Renal pelvis (tissue), 12 donors: ENCODE measurements around the gene PDK2. TPM values are rescaled to one million over a fixed set of nuclear protein-coding genes. Genes with fewer than 3 reads are reported as not detected.

Experiments used
- DNase-seq: peaks from one replicate; pipeline ENCODE4 v3.0.0-alpha.2; 2013
- long read RNA-seq, 16 experiments: transcript quantifications; one replicate each; lab custom pipeline, GENCODE V29; 2026
- polyA plus RNA-seq, 3 donors: library from polyadenylated mRNA; unstranded; fragments of 120-200 nt; gene quantifications; one replicate each; pipeline ENCODE4 v1.2.1, GENCODE V29; 2013; ENCODE audit not compliant: insufficient read length in 3 of 3

The PDK2 gene
- polyA plus RNA-seq: 100 to 1,000 TPM; 125 to 135 (median 129) TPM
- long read RNA-seq, donor 1, transcript PDK2-203 (11 exons, 3,440 nt): major isoform, 17 of 35 reads
- long read RNA-seq, donor 1, transcript PDK2-206 (4 exons, 865 nt): minor isoform, 10 of 35 reads
- long read RNA-seq, donor 1, partial matches to known transcripts: 5 of 35 reads
- long read RNA-seq, donor 1, other reads (novel, unspliced or antisense): 0 of 35 reads
- long read RNA-seq, donor 2, transcript PDK2-206 (4 exons, 865 nt): minor isoform, 6 of 59 reads
- long read RNA-seq, donor 2, transcript PDK2-203 (11 exons, 3,440 nt): major isoform, 45 of 59 reads
- long read RNA-seq, donor 2, partial matches to known transcripts: 5 of 59 reads
- long read RNA-seq, donor 2, other reads (novel, unspliced or antisense): 0 of 59 reads
- long read RNA-seq, donor 3, transcript PDK2-203 (11 exons, 3,440 nt): major isoform, 20 of 97 reads
- long read RNA-seq, donor 3, transcript PDK2-206 (4 exons, 865 nt): major isoform, 20 of 97 reads
- long read RNA-seq, donor 3, partial matches to known transcripts: 54 of 97 reads
- long read RNA-seq, donor 3, other reads (novel, unspliced or antisense): 0 of 97 reads
- long read RNA-seq, donor 4, transcript PDK2-203 (11 exons, 3,440 nt): major isoform, 28 of 85 reads
- long read RNA-seq, donor 4, transcript PDK2-206 (4 exons, 865 nt): minor isoform, 14 of 85 reads
- long read RNA-seq, donor 4, partial matches to known transcripts: 43 of 85 reads
- long read RNA-seq, donor 4, other reads (novel, unspliced or antisense): 0 of 85 reads
- long read RNA-seq, donor 5, transcript PDK2-203 (11 exons, 3,440 nt): minor isoform, 6 of 25 reads
- long read RNA-seq, donor 5, transcript PDK2-206 (4 exons, 865 nt): major isoform, 9 of 25 reads
- long read RNA-seq, donor 5, partial matches to known transcripts: 10 of 25 reads
- long read RNA-seq, donor 5, other reads (novel, unspliced or antisense): 0 of 25 reads
- long read RNA-seq, donor 6, transcript PDK2-206 (4 exons, 865 nt): minor isoform, 10 of 1,149 reads
- long read RNA-seq, donor 6, transcript PDK2-203 (11 exons, 3,440 nt): major isoform, 18 of 1,149 reads
- long read RNA-seq, donor 6, partial matches to known transcripts: 1,121 of 1,149 reads
- long read RNA-seq, donor 6, other reads (novel, unspliced or antisense): 0 of 1,149 reads
- long read RNA-seq, donor 7, transcript PDK2-203 (11 exons, 3,440 nt): major isoform, 25 of 79 reads
- long read RNA-seq, donor 7, transcript PDK2-206 (4 exons, 865 nt): minor isoform, 15 of 79 reads
- long read RNA-seq, donor 7, partial matches to known transcripts: 37 of 79 reads
- long read RNA-seq, donor 7, other reads (novel, unspliced or antisense): 0 of 79 reads
- long read RNA-seq, donor 8, transcript PDK2-203 (11 exons, 3,440 nt): major isoform, 8 of 14 reads
- long read RNA-seq, donor 8, transcript PDK2-206 (4 exons, 865 nt): minor isoform, 5 of 14 reads
- long read RNA-seq, donor 8, partial matches to known transcripts: 0 of 14 reads
- long read RNA-seq, donor 8, other reads (novel, unspliced or antisense): 0 of 14 reads
- long read RNA-seq, donor 9, transcript PDK2-206 (4 exons, 865 nt): minor isoform, 9 of 62 reads
- long read RNA-seq, donor 9, transcript PDK2-203 (11 exons, 3,440 nt): major isoform, 32 of 62 reads
- long read RNA-seq, donor 9, partial matches to known transcripts: 19 of 62 reads
- long read RNA-seq, donor 9, other reads (novel, unspliced or antisense): 0 of 62 reads
- long read RNA-seq, donor 10, transcript PDK2-203 (11 exons, 3,440 nt): minor isoform, 15 of 45 reads
- long read RNA-seq, donor 10, transcript PDK2-206 (4 exons, 865 nt): major isoform, 18 of 45 reads
- long read RNA-seq, donor 10, partial matches to known transcripts: 10 of 45 reads
- long read RNA-seq, donor 10, other reads (novel, unspliced or antisense): 0 of 45 reads
- long read RNA-seq, donor 11, transcript PDK2-203 (11 exons, 3,440 nt): major isoform, 16 of 98 reads
- long read RNA-seq, donor 11, transcript PDK2-206 (4 exons, 865 nt): minor isoform, 15 of 98 reads
- long read RNA-seq, donor 11, partial matches to known transcripts: 65 of 98 reads
- long read RNA-seq, donor 11, other reads (novel, unspliced or antisense): 0 of 98 reads
- long read RNA-seq, donor 12, transcript PDK2-203 (11 exons, 3,440 nt): major isoform, 50 of 80 reads
- long read RNA-seq, donor 12, transcript PDK2-206 (4 exons, 865 nt): minor isoform, 14 of 80 reads
- long read RNA-seq, donor 12, partial matches to known transcripts: 13 of 80 reads
- long read RNA-seq, donor 12, other reads (novel, unspliced or antisense): 0 of 80 reads
- long read RNA-seq, donor 13, transcript PDK2-203 (11 exons, 3,440 nt): major isoform, 11 of 24 reads
- long read RNA-seq, donor 13, partial matches to known transcripts: 7 of 24 reads
- long read RNA-seq, donor 13, other reads (novel, unspliced or antisense): 0 of 24 reads
- long read RNA-seq, donor 14: 0 reads
- long read RNA-seq, donor 15: 0 reads
- long read RNA-seq, donor 16, transcript PDK2-203 (11 exons, 3,440 nt): major isoform, 33 of 93 reads
- long read RNA-seq, donor 16, transcript PDK2-206 (4 exons, 865 nt): minor isoform, 15 of 93 reads
- long read RNA-seq, donor 16, partial matches to known transcripts: 42 of 93 reads
- long read RNA-seq, donor 16, other reads (novel, unspliced or antisense): 0 of 93 reads

GRCh38 chr17:50094753-50095619 is at the start of gene PDK2:
TSS of gene PDK2 (plus strand) at chr17:50095351. CDS start at chr17:50095436, 85 bp downstream.
- DNase-seq: peak; percentile 97

DNA sequence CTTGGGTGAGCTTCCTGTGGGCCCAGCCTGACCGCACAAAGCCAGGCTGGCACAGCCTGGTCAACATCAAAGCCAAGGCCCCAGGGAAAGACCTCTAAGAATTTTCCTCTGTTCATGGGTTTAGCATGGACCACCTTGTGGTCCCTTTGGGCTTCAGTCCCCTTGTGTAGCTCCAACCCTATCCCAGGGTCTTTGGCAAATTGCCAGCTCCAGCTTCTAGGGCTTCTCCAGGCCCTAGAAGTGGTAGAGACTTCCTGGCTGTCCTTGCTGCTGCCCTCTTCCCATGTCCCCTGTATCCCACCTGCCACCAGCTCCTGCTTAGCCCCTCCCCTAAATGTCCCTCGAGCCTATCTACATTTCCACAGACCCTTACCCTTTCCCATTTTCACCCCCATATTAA is 49.0 kb upstream of the PDK2 start:
- DNase-seq: no peak

DNA sequence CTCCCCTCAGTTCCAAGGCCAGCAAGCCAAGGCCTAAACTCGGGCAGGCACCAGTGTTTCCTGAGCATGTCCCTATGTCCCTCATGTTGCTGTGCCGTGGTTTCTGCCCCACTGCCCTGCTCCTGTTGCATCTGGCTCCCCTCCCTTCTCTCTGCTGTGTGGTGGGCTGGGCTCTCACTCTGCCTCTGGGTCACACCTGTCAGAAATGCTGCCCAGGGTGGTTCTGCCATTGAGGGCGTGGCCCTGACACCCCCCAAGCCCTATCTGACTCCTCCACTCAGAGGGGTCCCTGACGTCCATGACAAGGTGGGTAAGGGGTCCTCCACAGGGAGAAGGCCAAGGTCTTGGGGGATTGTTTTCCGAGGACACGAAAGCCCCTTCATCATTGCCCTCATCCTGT is 48.5 kb upstream of the PDK2 start:
- no peak for DNase-seq

DNA sequence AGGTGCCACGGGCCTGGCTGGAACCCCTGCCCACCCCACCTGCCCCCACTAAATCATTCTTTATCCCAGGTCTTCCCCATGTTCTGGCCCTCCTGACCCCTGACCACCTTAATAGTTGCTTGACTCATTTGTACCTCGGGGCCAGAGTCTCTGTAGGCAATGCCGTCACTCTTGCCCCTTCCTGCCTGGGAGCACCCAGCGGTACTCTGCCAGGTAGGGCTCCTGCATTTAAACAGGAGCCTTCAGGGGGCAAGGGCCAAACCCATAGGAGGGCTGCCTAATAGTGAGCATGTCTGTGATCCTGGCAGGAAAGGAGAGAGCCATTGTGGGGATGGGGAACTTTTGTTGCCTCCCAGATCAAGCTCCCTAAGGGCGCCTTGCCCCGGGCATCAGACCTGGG is 48.1 kb upstream of the PDK2 start:
- no peak for DNase-seq

DNA sequence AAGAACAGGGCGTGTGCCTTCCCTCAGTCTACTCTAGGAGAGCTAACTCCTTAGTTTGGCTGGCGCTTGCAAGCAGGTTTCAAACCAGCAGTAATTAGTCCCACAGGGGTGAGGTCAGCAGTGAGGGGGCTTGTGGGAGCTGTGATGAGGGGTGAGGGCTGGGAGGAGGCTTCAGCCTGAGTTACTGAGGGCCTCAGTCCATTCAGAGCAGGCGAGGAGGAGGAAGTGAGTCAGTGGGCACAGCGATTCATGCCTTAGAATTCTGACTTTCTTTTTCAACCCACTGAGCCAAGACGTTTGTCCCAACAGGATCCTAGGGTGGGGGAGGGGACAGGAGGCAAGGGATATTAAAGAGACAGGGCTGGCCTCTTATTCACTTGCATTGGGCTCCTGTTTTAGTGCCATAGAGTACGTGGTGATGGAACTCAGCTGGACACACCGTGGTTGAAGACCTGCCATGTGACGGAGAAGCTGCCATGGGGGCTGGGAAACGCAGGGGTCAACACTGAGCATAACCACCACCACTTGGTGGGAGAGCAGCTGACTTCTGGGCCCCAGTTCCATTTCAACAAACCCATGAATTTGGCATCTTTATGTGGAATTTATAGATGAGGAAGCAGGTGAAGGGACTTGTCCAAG is 47.5 kb upstream of the PDK2 start:
- DNase-seq: no peak

DNA sequence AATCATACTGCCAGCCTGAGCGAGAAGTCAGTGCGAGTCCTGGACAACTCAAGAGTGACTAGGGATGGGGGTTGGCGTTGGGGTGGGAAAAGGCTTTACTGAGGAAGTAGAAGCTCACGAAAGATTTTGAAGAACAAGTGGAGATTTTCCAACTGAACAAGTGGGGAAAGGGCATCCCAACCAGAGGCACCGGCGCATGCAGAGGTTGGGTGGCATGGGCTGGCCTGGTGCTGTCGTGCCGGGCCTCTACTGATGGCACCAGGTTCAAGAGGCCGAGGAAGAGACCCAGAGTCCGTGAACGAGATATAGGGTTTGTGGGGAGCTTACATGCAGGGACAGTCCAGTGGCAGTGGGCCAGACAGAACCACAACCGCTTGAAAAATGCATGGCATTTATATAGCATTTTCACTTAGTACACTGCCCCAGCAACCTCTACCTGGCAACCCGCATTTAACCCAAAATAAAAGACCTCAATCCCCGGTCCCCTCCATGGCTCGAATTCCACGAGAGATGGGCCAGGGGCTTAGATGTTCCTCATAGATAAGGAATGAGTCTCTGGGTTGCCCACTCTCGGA is 46.9 kb upstream of the PDK2 start:
- DNase-seq: no peak

- DNase-seq: no peak
Measured at GRCh38 chr17:50048988-50049387, 46.2 kb upstream of the PDK2 start.

DNA sequence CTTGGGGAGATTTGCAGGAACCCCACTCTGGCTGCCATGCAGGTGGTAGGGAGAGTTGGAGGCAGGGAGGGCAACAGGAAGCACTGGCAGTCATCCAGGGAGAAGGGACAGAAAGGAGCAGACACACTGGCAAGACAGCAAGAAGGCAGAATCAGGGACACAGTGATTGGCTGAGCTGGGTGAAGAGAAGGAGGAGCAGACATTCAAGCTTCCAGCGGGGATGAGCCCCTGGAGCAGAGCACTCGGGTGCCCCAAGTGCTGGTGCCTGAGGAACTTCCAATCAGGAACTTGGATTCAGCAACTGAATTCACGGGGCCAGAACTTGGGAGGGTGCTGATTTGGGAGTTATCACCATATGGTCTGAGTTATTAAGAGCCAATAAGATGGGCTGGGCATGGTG is 45.5 kb upstream of the PDK2 start:
- no peak for DNase-seq

GRCh38 chr17:50050431-50051032 is 44.6 kb upstream of the PDK2 start:
- DNase-seq: no peak

DNA sequence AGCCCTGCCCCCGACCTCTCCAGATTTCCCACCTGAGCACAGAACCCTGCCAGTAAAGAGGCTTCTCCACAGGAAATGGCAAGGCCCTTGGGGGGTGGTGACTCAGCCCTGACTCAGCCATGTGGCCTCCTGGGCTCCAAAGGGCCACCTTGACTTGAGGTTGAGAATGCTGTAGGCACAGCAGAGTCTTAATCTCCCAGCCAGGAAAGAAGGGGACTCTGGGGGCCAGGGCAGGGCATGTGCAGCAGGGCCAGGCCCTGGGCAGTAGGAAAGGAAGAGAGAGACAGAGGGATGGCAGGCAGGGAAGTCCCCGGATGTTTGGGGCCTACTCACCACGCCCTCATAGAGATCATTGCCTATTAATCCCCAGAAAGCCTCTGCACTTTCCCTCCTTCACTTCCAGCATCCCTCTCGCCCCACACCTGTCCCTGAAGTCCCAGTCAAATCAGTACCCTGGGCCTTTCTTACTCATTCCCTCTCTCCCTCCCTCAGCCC is 44.0 kb upstream of the PDK2 start:
- no peak for DNase-seq

- no peak for DNase-seq
Measured at GRCh38 chr17:50051606-50052005, 43.5 kb upstream of the PDK2 start.

DNA sequence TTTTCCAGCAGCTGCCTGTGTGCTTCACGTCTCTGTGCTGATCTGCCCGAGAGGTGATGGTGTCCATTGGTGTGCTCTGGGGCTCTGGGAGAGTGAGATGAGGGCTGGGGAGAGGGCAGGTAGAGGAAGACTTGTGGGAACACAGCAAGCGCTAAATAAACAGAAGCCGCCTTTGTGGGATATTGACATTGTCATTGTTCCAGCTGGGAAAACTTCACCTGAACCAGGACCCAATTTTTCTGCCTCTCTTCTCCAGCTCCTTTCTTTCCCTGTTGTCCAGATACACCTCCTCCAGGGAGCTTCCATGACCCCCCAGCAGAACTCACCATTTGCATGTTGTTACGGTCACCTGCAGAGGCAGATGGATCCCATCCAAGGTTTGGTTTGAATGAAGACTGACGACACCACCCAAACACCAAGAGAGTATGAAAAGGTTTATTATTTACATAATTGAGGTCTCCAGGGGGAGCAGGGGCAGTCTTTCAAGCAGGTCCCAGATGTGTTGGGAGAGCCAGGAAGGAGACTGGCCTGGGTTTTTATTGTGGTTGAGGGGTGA is 42.8 kb upstream of the PDK2 start:
- DNase-seq: no peak

GRCh38 chr17:50052822-50053653 is 42.1 kb upstream of the PDK2 start:
- DNase-seq: peak; percentile 92

GRCh38 chr17:50053654-50053960 is 41.5 kb upstream of the PDK2 start:
- DNase-seq: no peak

GRCh38 chr17:50055055-50055425 is 40.1 kb upstream of the PDK2 start:
- DNase-seq: no peak
